ENCODE measurements around the gene ZNF701.

GRCh38 chr19:52524086-52524485 lies 46.0 kb upstream of the ZNF701 start:
- no peak for TF ChIP-seq CTCF (IDR thresholded peaks at IDR 0.05)
- TF ChIP-seq EZH2 (IDR thresholded peaks at IDR 0.05): no peak
